SIG-M5 treated with dmso at 0.1 percent for 504 hours (cell line): ENCODE data around the gene LMF2.

Source experiments
- DNase-seq: peaks from one replicate; lab custom pipeline; 2025; ENCODE audit not compliant: unreplicated experiment; lab: John Stamatoyannopoulos, UW

The LMF2 gene

DNA sequence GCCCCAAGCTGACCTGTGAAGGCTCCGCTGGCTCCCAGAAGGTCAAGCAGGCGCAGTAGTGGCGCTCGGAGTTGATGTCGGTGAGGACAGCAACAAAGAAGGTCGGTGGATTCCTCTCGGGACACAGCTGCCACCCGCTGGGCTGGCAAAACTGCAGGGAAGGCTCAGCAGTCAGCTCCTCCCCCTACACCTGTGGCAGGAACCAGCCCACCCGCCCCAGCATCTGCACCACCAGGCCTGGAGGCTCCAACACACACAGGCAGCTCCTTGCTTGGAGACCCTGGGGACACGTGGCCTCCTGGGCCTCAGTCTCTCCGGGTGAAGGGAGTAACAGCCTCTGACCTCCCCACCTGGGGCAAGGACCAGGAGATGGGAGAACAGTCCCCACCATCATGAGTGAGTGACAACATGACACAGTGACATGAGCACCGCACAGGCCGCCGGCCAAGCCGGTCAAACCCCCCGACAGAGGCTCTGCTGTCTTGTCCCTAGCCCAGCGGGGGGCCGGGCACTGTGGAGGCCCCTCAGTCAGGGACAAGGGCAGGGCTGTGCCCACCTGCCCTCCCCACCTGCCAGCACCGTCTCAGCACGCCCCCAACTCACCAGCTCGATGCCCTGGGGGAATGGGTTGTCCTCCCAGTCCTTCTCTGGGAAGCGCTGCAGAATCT is 39.6 kb downstream of the LMF2 start:
- no peak for DNase-seq

GRCh38 chr22:50467341-50467740 is 40.2 kb downstream of the LMF2 start:
- DNase-seq: no peak

DNA sequence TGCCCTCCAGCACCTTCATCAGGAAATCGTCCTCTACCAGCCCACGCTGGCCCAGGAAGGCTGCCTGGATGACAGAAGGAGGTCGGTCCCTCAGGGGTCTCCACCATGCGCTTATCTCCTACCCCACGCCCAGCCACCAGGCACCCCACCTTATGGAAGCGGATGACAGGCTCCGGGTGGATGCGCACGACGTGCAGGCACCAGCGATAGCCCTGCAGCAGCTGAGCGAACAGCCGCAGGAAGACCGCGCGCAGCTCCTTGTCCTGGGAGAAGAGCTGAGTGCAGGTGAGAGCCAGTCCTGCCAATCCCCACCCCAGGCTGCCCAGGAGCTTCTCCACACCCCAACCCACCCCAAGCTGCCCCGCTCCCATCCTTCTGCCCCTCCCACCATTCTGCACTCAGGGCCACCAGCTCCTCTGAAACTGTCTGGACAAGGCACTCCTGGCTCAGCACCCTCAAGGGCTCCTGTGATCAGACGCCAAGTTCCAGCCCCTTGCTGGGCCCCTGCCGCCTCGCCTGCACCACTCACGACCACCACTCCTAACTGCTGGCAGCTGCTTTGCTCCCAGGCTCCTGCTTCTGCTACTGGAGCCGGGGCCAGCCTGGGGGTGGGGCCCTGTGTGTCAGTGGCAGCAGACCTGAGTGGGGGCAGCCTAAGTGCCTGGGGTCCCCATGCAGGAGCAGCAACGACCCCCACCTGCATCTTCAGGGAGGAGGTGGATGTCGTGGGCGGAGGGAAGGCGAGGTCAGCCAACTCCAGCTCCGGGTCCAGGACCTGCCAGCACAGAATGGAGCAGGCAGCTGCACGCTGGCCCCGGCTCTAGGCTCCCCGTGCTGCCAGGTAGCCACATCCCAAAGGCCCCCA is 42.2 kb downstream of the LMF2 start:
- DNase-seq: no peak

DNA sequence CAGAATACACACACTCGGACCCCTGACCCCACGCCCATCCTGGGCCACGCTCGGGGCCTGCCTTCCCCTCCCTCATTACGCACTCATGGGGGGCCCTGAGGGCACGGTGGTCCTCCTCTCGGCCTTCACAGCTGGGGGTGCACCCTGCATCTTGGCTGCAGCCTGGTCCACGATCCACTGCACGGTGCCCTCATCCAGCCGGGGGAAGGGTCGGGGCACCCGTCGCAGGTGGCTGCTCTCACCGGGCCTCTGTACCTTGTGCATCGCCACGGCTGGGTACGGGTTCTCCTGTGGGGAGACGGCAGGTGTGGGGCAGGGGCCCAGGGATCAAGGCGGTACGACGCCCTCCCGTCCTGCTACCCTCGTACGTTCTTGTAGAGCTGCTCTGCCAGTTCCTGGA is 43.1 kb downstream of the LMF2 start:
- DNase-seq: no peak

GRCh38 chr22:50463188-50463900 is 44.2 kb downstream of the LMF2 start:
- DNase-seq: no peak

- DNase-seq: no peak
Measured at GRCh38 chr22:50461979-50462540, 45.4 kb downstream of the LMF2 start.

DNA sequence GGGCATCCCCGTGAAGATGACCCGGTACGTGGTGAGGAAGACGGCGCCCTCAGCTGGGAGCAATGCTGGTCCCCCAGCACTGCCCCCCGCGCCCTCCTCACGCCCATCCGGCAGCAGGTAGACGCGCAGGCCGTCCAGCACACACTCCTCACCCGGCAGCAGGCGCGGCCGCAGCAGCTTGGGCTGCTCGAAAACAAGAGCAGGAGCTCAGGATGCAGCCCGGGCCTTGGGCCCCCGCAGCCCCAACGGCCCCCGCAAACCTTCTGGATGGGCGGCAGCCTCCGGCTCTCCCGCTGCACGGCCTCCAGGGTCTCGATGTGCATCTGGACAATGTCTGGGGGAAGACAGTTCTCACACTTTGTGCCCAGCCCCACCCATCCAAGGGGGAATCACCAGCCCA is 46.0 kb downstream of the LMF2 start:
- DNase-seq: no peak

- no peak for DNase-seq
Measured at GRCh38 chr22:50460938-50461337, 46.6 kb downstream of the LMF2 start.

- DNase-seq: no peak
Measured at GRCh38 chr22:50459496-50460140, 47.9 kb downstream of the LMF2 start.

DNA sequence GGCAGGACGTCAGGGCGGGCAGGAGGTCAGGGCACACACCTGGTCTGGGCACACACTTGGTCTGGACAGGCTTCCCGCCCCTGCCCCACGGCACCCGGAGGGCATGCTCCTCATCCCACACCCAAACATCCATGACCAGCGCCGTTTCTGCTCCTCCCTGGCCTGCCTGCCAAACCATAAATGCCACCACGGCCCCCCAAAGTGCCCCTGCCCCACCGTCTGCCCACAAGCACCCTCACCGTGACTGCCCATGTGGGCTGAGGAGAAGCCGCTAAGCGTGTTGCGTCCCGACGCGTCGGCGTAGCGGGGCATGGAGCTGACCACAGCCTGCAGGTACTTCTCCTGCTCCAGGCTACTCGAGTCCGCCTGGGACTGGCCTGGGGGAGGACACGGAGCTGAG is 48.5 kb downstream of the LMF2 start:
- no peak for DNase-seq

- no peak for DNase-seq
Measured at GRCh38 chr22:50456466-50457234, 50.9 kb downstream of the LMF2 start.

DNA sequence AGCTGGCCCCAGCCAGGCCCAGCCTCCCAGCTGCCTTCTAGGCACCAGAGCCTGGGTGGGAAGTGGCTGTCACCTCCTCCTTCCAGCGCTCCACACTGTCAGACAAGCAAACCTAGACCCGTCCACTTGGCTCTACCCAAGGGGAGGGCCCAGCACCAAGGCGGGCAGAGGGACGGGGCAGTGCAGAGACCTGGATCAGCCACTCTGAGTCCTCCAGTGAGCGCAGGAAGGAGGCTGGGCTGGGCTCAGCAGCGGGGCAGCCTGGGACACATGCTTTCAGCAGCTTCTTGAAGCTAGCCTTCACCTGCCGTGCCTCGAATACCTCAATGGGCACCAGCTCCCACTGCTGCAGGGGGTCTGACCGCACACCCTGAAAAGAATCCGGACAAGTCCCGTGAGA is 51.5 kb downstream of the LMF2 start:
- no peak for DNase-seq

DNA sequence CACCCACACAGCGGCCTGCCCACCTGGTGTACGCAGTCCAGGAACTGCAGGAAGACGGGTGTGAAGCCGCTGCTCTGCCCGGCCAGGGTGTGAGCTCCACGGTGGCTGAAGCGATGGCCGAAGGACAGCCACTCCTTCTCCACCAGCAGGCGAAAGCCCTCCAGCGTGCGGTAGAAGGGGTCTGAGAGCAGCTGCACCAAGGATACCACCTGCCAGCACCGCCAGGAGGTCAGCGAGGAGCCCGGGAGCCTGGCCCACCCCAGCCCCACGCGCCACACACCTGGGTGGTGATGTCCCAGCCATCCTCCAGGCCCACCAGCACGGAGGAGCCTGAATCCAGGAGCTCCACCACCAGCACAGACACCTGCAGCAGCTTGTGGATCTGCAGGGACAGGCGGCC is 52.3 kb downstream of the LMF2 start:
- no peak for DNase-seq

DNA sequence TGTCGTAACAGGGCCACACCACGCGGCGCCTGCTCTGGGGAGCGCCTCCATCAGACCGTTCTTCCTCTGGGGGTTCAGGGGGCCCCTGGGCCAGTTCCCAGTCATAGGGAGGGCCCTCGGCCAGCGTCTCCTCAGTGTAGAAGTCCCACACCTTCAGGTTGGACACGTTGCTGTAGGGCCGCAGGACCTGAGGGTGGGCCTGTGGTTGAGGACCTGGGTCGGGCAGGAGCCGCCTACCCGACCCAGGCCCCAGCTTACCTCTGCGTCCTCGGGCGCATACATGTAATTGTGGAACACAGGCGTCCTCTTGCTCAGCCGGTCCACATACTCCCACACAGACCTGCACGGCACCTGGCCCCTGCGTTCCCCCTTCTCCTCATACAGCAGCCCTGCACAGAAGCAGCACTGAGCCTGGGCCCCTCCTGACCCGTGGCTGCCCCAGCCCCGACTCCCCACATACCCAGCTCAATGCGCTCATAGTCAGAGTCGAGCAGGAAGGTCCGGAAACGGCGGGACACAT is 52.9 kb downstream of the LMF2 start:
- DNase-seq: no peak
